NCI-H2081 (cell line): ENCODE results near the gene STYXL1.

Experiments
- DNase-seq, 2 experiments: peaks; one replicate each; lab custom pipeline; 2025; lab: John Stamatoyannopoulos, UW

Gene STYXL1

GRCh38 chr7:75979759-75980429, 67.9 kb downstream of the STYXL1 start:
- no peak for DNase-seq

- DNase-seq: no peak
Measured at GRCh38 chr7:75977743-75978142, 70.1 kb downstream of the STYXL1 start.

- no peak for DNase-seq
Measured at GRCh38 chr7:75971961-75972763, 75.6 kb downstream of the STYXL1 start.

GRCh38 chr7:75971309-75971960, 76.4 kb downstream of the STYXL1 start:
- DNase-seq: no peak

GRCh38 chr7:75969704-75970498, 77.9 kb downstream of the STYXL1 start:
- DNase-seq: no peak

GRCh38 chr7:75969182-75969581, 78.6 kb downstream of the STYXL1 start:
- no peak for DNase-seq

- DNase-seq: no peak
Measured at GRCh38 chr7:75968561-75969001, 79.2 kb downstream of the STYXL1 start.

- no peak for DNase-seq
Measured at GRCh38 chr7:75968012-75968411, 79.8 kb downstream of the STYXL1 start.

- peak; percentile 14 to 50 for DNase-seq
Measured at GRCh38 chr7:75967487-75967997, 80.3 kb downstream of the STYXL1 start.

GRCh38 chr7:75967055-75967454, 80.7 kb downstream of the STYXL1 start:
- no peak for DNase-seq

GRCh38 chr7:75966190-75966961, 81.4 kb downstream of the STYXL1 start:
- DNase-seq: peak; percentile 57 to 88

GRCh38 chr7:75965617-75966016, 82.2 kb downstream of the STYXL1 start:
- no peak for DNase-seq

- no peak for DNase-seq
Measured at GRCh38 chr7:75963381-75963995, 84.3 kb downstream of the STYXL1 start.

- no peak for DNase-seq
Measured at GRCh38 chr7:75962607-75963380, 85.0 kb downstream of the STYXL1 start.

- no peak for DNase-seq
Measured at GRCh38 chr7:75961218-75961617, 86.6 kb downstream of the STYXL1 start.

- no peak for DNase-seq
Measured at GRCh38 chr7:75960372-75960771, 87.4 kb downstream of the STYXL1 start.

GRCh38 chr7:75958802-75959543, 88.8 kb downstream of the STYXL1 start:
- DNase-seq: no peak

GRCh38 chr7:75957021-75957736, 90.6 kb downstream of the STYXL1 start:
- DNase-seq: no peak
